A549 (cell line): ENCODE measurements around the gene GAL3ST2.

Experiments used
- CEBPB ChIP-seq, 2 experiments: fragments of >200 bp in 1 of 2; sonication (Bioruptor Twin) in 1 of 2; formaldehyde crosslinking in 1 of 2; IDR thresholded peaks; 2 replicates each; pipeline ENCODE4 v1.6.1; 2012 to 2016
- JUN ChIP-seq, 2 experiments: fragments of >200 bp; sonication (Bioruptor Twin); formaldehyde crosslinking; IDR thresholded peaks; 2 replicates in 1 of 2; 3 replicates in 1 of 2; pipeline ENCODE4 v1.6.1; 2016 to 2017
- JUNB ChIP-seq: fragments of >200 bp; sonication (Bioruptor Twin); formaldehyde crosslinking; IDR thresholded peaks from 2 replicates; pipeline ENCODE4 v1.6.1; 2016
- NPAS2 ChIP-seq: fragments of 250-450 bp; sonication (Bioruptor Pico); IDR thresholded peaks from 2 replicates; pipeline ENCODE4 v1.8.0; 2022; ENCODE audit warnings: mild to moderate bottlenecking, moderate library complexity, borderline replicate concordance
- POLR2A ChIP-seq: IDR thresholded peaks from 2 replicates; pipeline ENCODE4 v1.6.1; 2012; ENCODE audit warnings: mild to moderate bottlenecking, low read length
- RCOR1 ChIP-seq: fragments of 150-350 bp; IDR thresholded peaks from 2 replicates; pipeline ENCODE4 v1.6.1; 2014; ENCODE audit warnings: antibody characterized with exemption, low read length, low read depth
- RFX5 ChIP-seq: fragments of 450-650 bp; IDR thresholded peaks from 2 replicates; pipeline ENCODE4 v1.7.1; 2014; ENCODE audit warnings: antibody characterized with exemption, mild to moderate bottlenecking, moderate library complexity
- ZFP36 ChIP-seq: fragments of 450-650 bp; IDR thresholded peaks from 2 replicates; pipeline ENCODE4 v1.6.1; 2014; ENCODE audit warnings: borderline replicate concordance; ENCODE audit not compliant: partially characterized antibody
- TF ChIP-seq, protein P1 (sequence below): fragments of >200 bp; sonication (Bioruptor Twin); formaldehyde crosslinking; IDR thresholded peaks from 3 replicates; pipeline ENCODE4 v1.5.1; 2016
- TF ChIP-seq, protein P2 (sequence below): IDR thresholded peaks from 2 replicates; pipeline ENCODE4 v1.6.1; 2012
- TF ChIP-seq, protein P3 (sequence below): IDR thresholded peaks from 2 replicates; pipeline ENCODE4 v1.6.1; 2012

DNA sequence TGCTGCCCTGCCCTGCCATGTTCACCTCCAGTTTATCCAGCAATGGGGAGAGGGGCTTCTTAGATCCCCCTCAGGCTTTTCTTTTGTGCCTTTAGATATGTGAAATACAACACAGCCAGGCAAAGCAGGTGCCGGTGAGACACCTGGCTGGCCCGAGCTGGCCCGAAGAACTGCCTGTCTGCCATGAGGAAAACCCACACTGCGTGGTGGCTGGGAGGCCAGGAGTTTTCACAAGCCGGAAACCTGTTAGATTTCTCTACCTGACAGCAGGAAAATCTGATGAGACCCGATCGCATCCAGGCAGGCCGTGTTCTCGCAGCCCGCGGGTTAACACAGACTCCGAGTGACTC, 5.7 kb upstream of the GAL3ST2 start:
- TF ChIP-seq ZFP36, result no peak
- no peak for TF ChIP-seq POLR2A
- TF ChIP-seq RCOR1, result no peak
- TF ChIP-seq, protein P1, sequence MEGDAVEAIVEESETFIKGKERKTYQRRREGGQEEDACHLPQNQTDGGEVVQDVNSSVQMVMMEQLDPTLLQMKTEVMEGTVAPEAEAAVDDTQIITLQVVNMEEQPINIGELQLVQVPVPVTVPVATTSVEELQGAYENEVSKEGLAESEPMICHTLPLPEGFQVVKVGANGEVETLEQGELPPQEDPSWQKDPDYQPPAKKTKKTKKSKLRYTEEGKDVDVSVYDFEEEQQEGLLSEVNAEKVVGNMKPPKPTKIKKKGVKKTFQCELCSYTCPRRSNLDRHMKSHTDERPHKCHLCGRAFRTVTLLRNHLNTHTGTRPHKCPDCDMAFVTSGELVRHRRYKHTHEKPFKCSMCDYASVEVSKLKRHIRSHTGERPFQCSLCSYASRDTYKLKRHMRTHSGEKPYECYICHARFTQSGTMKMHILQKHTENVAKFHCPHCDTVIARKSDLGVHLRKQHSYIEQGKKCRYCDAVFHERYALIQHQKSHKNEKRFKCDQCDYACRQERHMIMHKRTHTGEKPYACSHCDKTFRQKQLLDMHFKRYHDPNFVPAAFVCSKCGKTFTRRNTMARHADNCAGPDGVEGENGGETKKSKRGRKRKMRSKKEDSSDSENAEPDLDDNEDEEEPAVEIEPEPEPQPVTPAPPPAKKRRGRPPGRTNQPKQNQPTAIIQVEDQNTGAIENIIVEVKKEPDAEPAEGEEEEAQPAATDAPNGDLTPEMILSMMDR, result no peak
- TF ChIP-seq, protein P2, sequence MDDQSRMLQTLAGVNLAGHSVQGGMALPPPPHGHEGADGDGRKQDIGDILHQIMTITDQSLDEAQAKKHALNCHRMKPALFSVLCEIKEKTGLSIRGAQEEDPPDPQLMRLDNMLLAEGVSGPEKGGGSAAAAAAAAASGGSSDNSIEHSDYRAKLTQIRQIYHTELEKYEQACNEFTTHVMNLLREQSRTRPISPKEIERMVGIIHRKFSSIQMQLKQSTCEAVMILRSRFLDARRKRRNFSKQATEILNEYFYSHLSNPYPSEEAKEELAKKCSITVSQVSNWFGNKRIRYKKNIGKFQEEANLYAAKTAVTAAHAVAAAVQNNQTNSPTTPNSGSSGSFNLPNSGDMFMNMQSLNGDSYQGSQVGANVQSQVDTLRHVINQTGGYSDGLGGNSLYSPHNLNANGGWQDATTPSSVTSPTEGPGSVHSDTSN, result no peak
- TF ChIP-seq, protein P3, sequence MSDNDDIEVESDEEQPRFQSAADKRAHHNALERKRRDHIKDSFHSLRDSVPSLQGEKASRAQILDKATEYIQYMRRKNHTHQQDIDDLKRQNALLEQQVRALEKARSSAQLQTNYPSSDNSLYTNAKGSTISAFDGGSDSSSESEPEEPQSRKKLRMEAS, result no peak
- TF ChIP-seq JUNB, result no peak
- TF ChIP-seq NPAS2 (CRISPR knock-in tag), result no peak
- TF ChIP-seq JUN (IDR thresholded peaks at IDR 0.05), result no peak
- TF ChIP-seq RFX5, result no peak
- TF ChIP-seq CEBPB (IDR thresholded peaks at IDR 0.05), result no peak
